Testis (tissue), 3 donors: ENCODE measurements around the gene ICE2. TPM values are rescaled to one million over a fixed set of nuclear protein-coding genes. Genes with fewer than 3 reads are reported as not detected.

Experiments used
- DNase-seq: peaks from one replicate; pipeline ENCODE4 v3.0.0-alpha.2; 2019
- H3K27ac ChIP-seq, 2 donors: fragments of 200-600 bp; sonication (generic); one replicate each; pipeline ENCODE4 v1.5.1; 2019
- H3K27me3 ChIP-seq: fragments of 200-600 bp; sonication (generic); one replicate; pipeline ENCODE4 v1.5.1; 2019
- H3K36me3 ChIP-seq: fragments of 200-600 bp; sonication (generic); one replicate; pipeline ENCODE4 v1.5.1; 2017; ENCODE audit warnings: low read depth; ENCODE audit errors: missing control alignments
- H3K4me1 ChIP-seq: fragments of 200-600 bp; sonication (generic); one replicate; pipeline ENCODE4 v1.5.1; 2019
- H3K4me3 ChIP-seq, 2 donors: fragments of 200-600 bp; sonication (generic); one replicate each; pipeline ENCODE4 v1.5.1; 2017 to 2019
- H3K9me3 ChIP-seq: fragments of 200-600 bp; sonication (generic); one replicate; pipeline ENCODE4 v1.5.1; 2017
- POLR2A ChIP-seq: fragments of 450-650 bp; IDR thresholded peaks from one replicate; pipeline ENCODE4 v1.6.1; 2017; ENCODE audit warnings: antibody characterized with exemption, mild to moderate bottlenecking, moderate library complexity
- WGBS, 2 donors: methylation state at CpG; one replicate each; pipeline ENCODE4 v1.1.5; 2018; 5-methylcytosine and 5-hydroxymethylcytosine counted together
- intact Hi-C: fragments of 100-400 bp; cut with DNase I; formaldehyde crosslinking; loops from one replicate; pipeline ENCODE4 v1.15.1; 2023; ENCODE audit warnings: low total_unique reads
- polyA plus RNA-seq: library from polyadenylated mRNA; stranded (reverse); fragments of 350-450 nt; fragmentation: Illumina TruSeq; extraction: RNeasy Lipid Tissue Mini Kit (QIAGEN cat#74804); gene quantifications from one replicate; pipeline ENCODE4 v1.2.3, GENCODE V29; 2014; ENCODE audit warnings: low read depth, low replicate concordance; ENCODE audit not compliant: insufficient read depth
- total RNA-seq, 2 donors: library from RNA; depleted of rRNA; stranded (reverse); fragments of >200 nt; gene quantifications; one replicate each; pipeline ENCODE4 v1.2.3, GENCODE V29; 2016
- TF ChIP-seq, protein P1 (sequence below), 3 experiments: fragments of 450-650 bp in 2 of 3; fragments of 200-600 bp in 1 of 3; sonication (generic) in 1 of 3; IDR thresholded peaks; one replicate each; pipeline ENCODE4 v1.5.1; 2016 to 2019; ENCODE audit warnings: antibody characterized with exemption in 3 of 3, mild to moderate bottlenecking in 2 of 3, moderate library complexity in 1 of 3

The ICE2 gene
- total and polyA plus RNA-seq, 3 donors from 2014 or later, result 24.3 to 48.3 (median 44.6) TPM

- H3K27ac ChIP-seq, result no peak overlapping the region
- no peak for DNase-seq
- intact Hi-C loops, result no loop called here
- H3K36me3 ChIP-seq, result no peaks in the 10 kb centered on the region
- H3K4me1 ChIP-seq, result peaks cover 6% of the 10 kb centered on the region
- H3K9me3 ChIP-seq, result no peaks in the 10 kb centered on the region
- WGBS, 2 donors, result 88 to 93% methylated on average over 1 of the region's 1 CpG
- no peaks in the 10 kb centered on the region for H3K27me3 ChIP-seq
- H3K4me3 ChIP-seq, result no peak overlapping the region
- TF ChIP-seq POLR2A, result no peak
- TF ChIP-seq, protein P1, sequence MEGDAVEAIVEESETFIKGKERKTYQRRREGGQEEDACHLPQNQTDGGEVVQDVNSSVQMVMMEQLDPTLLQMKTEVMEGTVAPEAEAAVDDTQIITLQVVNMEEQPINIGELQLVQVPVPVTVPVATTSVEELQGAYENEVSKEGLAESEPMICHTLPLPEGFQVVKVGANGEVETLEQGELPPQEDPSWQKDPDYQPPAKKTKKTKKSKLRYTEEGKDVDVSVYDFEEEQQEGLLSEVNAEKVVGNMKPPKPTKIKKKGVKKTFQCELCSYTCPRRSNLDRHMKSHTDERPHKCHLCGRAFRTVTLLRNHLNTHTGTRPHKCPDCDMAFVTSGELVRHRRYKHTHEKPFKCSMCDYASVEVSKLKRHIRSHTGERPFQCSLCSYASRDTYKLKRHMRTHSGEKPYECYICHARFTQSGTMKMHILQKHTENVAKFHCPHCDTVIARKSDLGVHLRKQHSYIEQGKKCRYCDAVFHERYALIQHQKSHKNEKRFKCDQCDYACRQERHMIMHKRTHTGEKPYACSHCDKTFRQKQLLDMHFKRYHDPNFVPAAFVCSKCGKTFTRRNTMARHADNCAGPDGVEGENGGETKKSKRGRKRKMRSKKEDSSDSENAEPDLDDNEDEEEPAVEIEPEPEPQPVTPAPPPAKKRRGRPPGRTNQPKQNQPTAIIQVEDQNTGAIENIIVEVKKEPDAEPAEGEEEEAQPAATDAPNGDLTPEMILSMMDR (IDR thresholded peaks at IDR 0.05), result no peak
Measured at GRCh38 chr15:60519218-60519617, 40.3 kb upstream of the ICE2 start.

DNA sequence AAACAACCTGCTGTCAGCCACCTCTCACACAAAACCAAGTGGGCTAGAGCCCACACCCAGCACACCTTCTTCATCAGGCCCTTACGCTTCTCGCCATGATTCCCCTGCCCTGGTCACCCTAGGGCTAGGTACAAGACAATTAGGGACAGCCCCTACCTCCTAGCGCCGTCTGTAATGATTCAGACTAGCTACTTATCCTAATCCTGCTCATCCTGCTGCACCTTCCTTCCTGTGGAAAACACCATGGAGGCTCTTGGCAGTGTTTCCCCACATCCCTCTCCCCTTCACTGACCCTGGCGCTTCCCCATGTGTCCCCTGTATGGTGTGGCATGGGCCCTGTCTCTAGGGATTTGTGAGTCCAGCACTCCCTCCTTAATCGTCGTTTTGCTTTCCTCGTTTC is 39.6 kb upstream of the ICE2 start:
- intact Hi-C loops, result no loop called here
- H3K4me3 ChIP-seq, result no peak overlapping the region
- no peak overlapping the region for H3K27ac ChIP-seq
- 88 to 89% methylated on average over 8 of the region's 8 CpGs for WGBS, 2 donors
- DNase-seq, result no peak
- TF ChIP-seq, protein P1 (IDR thresholded peaks at IDR 0.05), result no peak
- no peak for TF ChIP-seq POLR2A
- H3K4me1 ChIP-seq, result peaks cover 6% of the 10 kb centered on the region
- no peaks in the 10 kb centered on the region for H3K36me3 ChIP-seq
- no peaks in the 10 kb centered on the region for H3K27me3 ChIP-seq
- no peaks in the 10 kb centered on the region for H3K9me3 ChIP-seq

DNA sequence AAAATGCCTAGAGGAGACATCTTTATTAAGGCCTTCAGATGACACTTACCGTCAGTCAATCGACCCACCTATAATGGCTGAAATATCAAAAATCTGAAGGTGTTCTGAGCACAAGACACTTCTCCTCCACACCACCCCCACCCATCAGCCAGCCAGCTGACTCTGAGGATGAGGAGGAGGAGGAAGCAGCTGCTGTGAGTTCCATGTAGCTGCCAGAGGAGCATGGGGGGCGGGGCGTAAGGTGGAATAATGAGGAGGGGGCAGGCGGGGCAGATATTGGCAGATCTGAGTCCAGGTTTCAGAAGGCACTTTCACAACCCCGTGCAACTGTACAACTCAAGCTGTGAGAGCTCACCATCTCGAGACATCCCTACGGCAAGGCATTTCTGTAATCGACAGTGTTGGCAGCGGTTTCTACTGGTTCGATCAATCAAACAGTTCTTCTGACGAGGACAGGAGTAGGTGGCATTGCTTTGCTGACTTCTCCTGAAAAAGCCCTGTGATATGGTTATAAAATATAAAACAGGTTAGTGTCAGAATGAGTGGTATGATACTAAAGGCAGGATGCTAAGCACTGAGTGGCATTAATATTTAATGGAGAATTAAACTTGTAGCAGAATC is 35.4 kb upstream of the ICE2 start:
- no peak for DNase-seq
- no peaks in the 10 kb centered on the region for H3K9me3 ChIP-seq
- H3K27me3 ChIP-seq, result no peaks in the 10 kb centered on the region
- WGBS, 2 donors, result 93 to 95% methylated on average over 12 of the region's 12 CpGs
- intact Hi-C loops, result no loop called here
- no peaks in the 10 kb centered on the region for H3K36me3 ChIP-seq
- TF ChIP-seq, protein P1 (IDR thresholded peaks at IDR 0.05), result no peak
- no peak for TF ChIP-seq POLR2A
- H3K4me3 ChIP-seq, result no peak overlapping the region
- H3K27ac ChIP-seq, result no peak overlapping the region
- peaks cover 14% of the 10 kb centered on the region for H3K4me1 ChIP-seq

DNA sequence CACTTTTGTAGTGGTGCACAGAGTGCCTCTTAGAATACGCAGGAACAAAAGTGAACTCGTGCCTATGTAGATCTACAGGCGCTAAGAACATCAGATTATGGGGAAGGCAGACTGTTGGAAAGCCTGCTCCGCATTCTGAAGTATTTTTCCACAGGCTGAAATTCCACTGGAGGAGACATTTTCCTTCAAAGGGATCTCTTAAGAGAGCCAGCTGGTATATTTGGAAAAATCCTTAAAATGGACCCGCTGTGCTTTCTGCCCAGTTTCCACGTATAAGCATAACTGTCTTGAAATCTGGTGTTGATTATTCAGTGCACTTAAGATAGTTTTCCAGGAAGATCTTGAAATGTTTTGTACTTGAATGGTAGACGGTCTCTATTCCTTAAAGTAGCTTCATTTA is 34.7 kb upstream of the ICE2 start:
- no peak for TF ChIP-seq POLR2A
- TF ChIP-seq, protein P1 (IDR thresholded peaks at IDR 0.05), result no peak
- DNase-seq, result no peak
- intact Hi-C loops, result no loop called here
- no peaks in the 10 kb centered on the region for H3K27me3 ChIP-seq
- WGBS, 2 donors, result 91 to 93% methylated on average over 7 of the region's 7 CpGs
- no peaks in the 10 kb centered on the region for H3K9me3 ChIP-seq
- no peak overlapping the region for H3K27ac ChIP-seq
- H3K4me1 ChIP-seq, result peaks cover 14% of the 10 kb centered on the region
- no peak overlapping the region for H3K4me3 ChIP-seq
- H3K36me3 ChIP-seq, result no peaks in the 10 kb centered on the region

- intact Hi-C loops, result no loop called here
- no peak for TF ChIP-seq POLR2A
- TF ChIP-seq, protein P1 (IDR thresholded peaks at IDR 0.05), result no peak
- 85 to 96% methylated on average over 4 of the region's 4 CpGs for WGBS, 2 donors
- H3K4me1 ChIP-seq, result peaks cover 19% of the 10 kb centered on the region
- H3K27me3 ChIP-seq, result no peaks in the 10 kb centered on the region
- no peak overlapping the region for H3K27ac ChIP-seq
- H3K4me3 ChIP-seq, result no peak overlapping the region
- no peak for DNase-seq
- no peaks in the 10 kb centered on the region for H3K36me3 ChIP-seq
- H3K9me3 ChIP-seq, result no peaks in the 10 kb centered on the region
Measured at GRCh38 chr15:60512937-60513336, 34.0 kb upstream of the ICE2 start.
